H1 (cell line): Measurements from ENCODE around the gene PPP1R27. TPM values are rescaled to one million over a fixed set of nuclear protein-coding genes. Genes with fewer than 3 reads are reported as not detected.

ENCODE experiments used
- CTCF ChIA-PET: fragments of 300-600 bp; sonication (Branson Sonifier 250); formaldehyde crosslinking; loops from one replicate; lab custom pipeline; 2021; ENCODE audit not compliant: partially characterized antibody; lab: Charles Lee
- POLR2A ChIA-PET: fragments of 300-600 bp; sonication (Branson Sonifier 250); formaldehyde crosslinking; loops from one replicate; lab custom pipeline; 2021; ENCODE audit warnings: inconsistent platforms; ENCODE audit not compliant: partially characterized antibody; lab: Charles Lee
- DNase-seq, 2 experiments: peaks; one replicate each; pipeline versions ENCODE4 v3.0.0 to v3.0.0-alpha.2; 2010 to 2022; ENCODE audit warnings: low spot score in 2 of 2, low read depth in 1 of 2, mixed read lengths in 1 of 2
- FAIRE-seq: peaks from 2 replicates; lab custom pipeline; 2011; peaks lifted over from hg19 to GRCh38; lab: Jason Lieb, UNC
- H2AFZ ChIP-seq: 2 replicates; pipeline ENCODE4 v1.8.1; 2012; ENCODE audit warnings: low read length, inconsistent platforms
- H2AK5ac ChIP-seq: 2 replicates; pipeline ENCODE4 v1.6.1; 2013; ENCODE audit warnings: low read depth, low read length
- H2BK120ac ChIP-seq: replicated peaks from 2 replicates; pipeline ENCODE3; 2013; ENCODE audit warnings: low read depth, low read length, inconsistent platforms
- H2BK12ac ChIP-seq: 2 replicates; pipeline ENCODE4 v1.6.1; 2013; ENCODE audit warnings: low read depth, low read length
- H2BK15ac ChIP-seq: 2 replicates; pipeline ENCODE4 v1.6.1; 2013; ENCODE audit warnings: low read length
- H2BK20ac ChIP-seq: 2 replicates; pipeline ENCODE4 v1.6.1; 2013; ENCODE audit warnings: low read length
- H2BK5ac ChIP-seq: 2 replicates; pipeline ENCODE4 v1.6.1; 2013; ENCODE audit warnings: low read depth, low read length
- H3K14ac ChIP-seq: 2 replicates; pipeline ENCODE4 v1.6.1; 2013; ENCODE audit warnings: inconsistent platforms; ENCODE audit not compliant: insufficient read length
- H3K18ac ChIP-seq: 2 replicates; pipeline ENCODE4 v1.6.1; 2013; ENCODE audit warnings: low read length; ENCODE audit errors: extremely low read depth
- H3K23ac ChIP-seq: 2 replicates; pipeline ENCODE4 v1.6.1; 2013; ENCODE audit warnings: inconsistent platforms; ENCODE audit not compliant: insufficient read length
- H3K23me2 ChIP-seq: 2 replicates; pipeline ENCODE4 v1.6.1; 2013; ENCODE audit warnings: low read depth, low read length
- H3K27ac ChIP-seq: 2 replicates; pipeline ENCODE4 v1.6.1; 2011; ENCODE audit warnings: low read depth, low read length, inconsistent platforms
- H3K27me3 ChIP-seq, 4 experiments: replicated peaks in 1 of 4; 1 replicate in 1 of 4; 2 replicates in 3 of 4; pipeline versions ENCODE4 v1.6.1 to v1.8.1; 2011 to 2013; ENCODE audit warnings: low read length in 3 of 4, mild to moderate bottlenecking in 3 of 4, inconsistent platforms in 2 of 4, mixed read lengths in 2 of 4, moderate library complexity in 1 of 4; ENCODE audit not compliant: control insufficient read depth in 3 of 4, insufficient read depth in 3 of 4; ENCODE audit errors: extremely low read depth in 1 of 4
- H3K36me3 ChIP-seq, 4 experiments: 2 replicates each; pipeline versions ENCODE4 v1.6.1 to v1.8.1; 2011 to 2013; ENCODE audit warnings: mild to moderate bottlenecking in 4 of 4, low read length in 3 of 4, moderate library complexity in 2 of 4, control low read depth in 1 of 4, inconsistent platforms in 1 of 4; ENCODE audit not compliant: insufficient read depth in 4 of 4, control insufficient read depth in 2 of 4
- H3K4ac ChIP-seq: replicated peaks from 2 replicates; pipeline ENCODE3; 2013; ENCODE audit warnings: low read length, low read depth, mixed read lengths, inconsistent platforms; ENCODE audit not compliant: insufficient read length
- H3K4me1 ChIP-seq, 4 experiments: replicated peaks in 1 of 4; 1 replicate in 1 of 4; 2 replicates in 3 of 4; pipeline versions ENCODE4 v1.6.1 to v1.8.1; 2011 to 2013; ENCODE audit warnings: low read length in 3 of 4, inconsistent platforms in 2 of 4, mixed read lengths in 1 of 4; ENCODE audit not compliant: insufficient read depth in 4 of 4, control insufficient read depth in 3 of 4
- H3K4me2 ChIP-seq, 2 experiments: 2 replicates each; pipeline versions ENCODE4 v1.6.1 to v1.8.1; 2011 to 2013; ENCODE audit warnings: low read depth in 2 of 2, low read length in 2 of 2, control low read depth in 1 of 2, inconsistent platforms in 1 of 2, mild to moderate bottlenecking in 1 of 2; ENCODE audit not compliant: insufficient read depth in 1 of 2
- H3K4me3 ChIP-seq, 4 experiments: fragments of 200-600, 300-600 bp in 1 of 4; sonication (generic), shearing (Covaris generic), sonication (Bioruptor Twin) in 1 of 4; 2 replicates each; pipeline versions ENCODE4 v1.5.1 to v1.8.1; 2011 to 2016; ENCODE audit warnings: low read length in 4 of 4, low read depth in 3 of 4, control low read depth in 2 of 4, inconsistent platforms in 2 of 4, mild to moderate bottlenecking in 2 of 4, mixed read lengths in 1 of 4, moderate library complexity in 1 of 4; ENCODE audit not compliant: insufficient read depth in 2 of 4; ENCODE audit errors: extremely low read depth in 1 of 4
- H3K56ac ChIP-seq: replicated peaks from 2 replicates; pipeline ENCODE3; 2013; ENCODE audit warnings: low read depth, mild to moderate bottlenecking, mixed read lengths, low read length, inconsistent platforms; ENCODE audit not compliant: insufficient read length
- H3K79me1 ChIP-seq: 2 replicates; pipeline ENCODE4 v1.6.1; 2013; ENCODE audit warnings: low read depth, low read length, control low read depth
- H3K79me2 ChIP-seq, 2 experiments: 2 replicates each; pipeline versions ENCODE4 v1.6.1 to v1.8.1; 2012 to 2013; ENCODE audit warnings: low read length in 2 of 2, mild to moderate bottlenecking in 2 of 2, inconsistent platforms in 1 of 2; ENCODE audit not compliant: insufficient read depth in 2 of 2, control insufficient read depth in 1 of 2
- H3K9ac ChIP-seq, 4 experiments: replicated peaks in 1 of 4; 1 replicate in 1 of 4; 2 replicates in 3 of 4; pipeline versions ENCODE4 v1.6.1 to v1.8.1; 2011 to 2013; ENCODE audit warnings: low read depth in 3 of 4, low read length in 3 of 4, control low read depth in 2 of 4, mild to moderate bottlenecking in 2 of 4, moderate library complexity in 2 of 4, inconsistent platforms in 1 of 4; ENCODE audit errors: extremely low read depth in 1 of 4
- H3K9me3 ChIP-seq, 2 experiments: 2 replicates each; pipeline versions ENCODE4 v1.6.1 to v1.8.1; 2012 to 2013; ENCODE audit warnings: mild to moderate bottlenecking in 2 of 2, moderate library complexity in 2 of 2, control low read depth in 1 of 2, inconsistent platforms in 1 of 2, low read depth in 1 of 2, low read length in 1 of 2, mixed read lengths in 1 of 2; ENCODE audit not compliant: insufficient read depth in 2 of 2
- H4K20me1 ChIP-seq, 2 experiments: replicated peaks in 1 of 2; 2 replicates each; pipeline versions ENCODE3 to v1.8.1; 2011 to 2013; ENCODE audit warnings: inconsistent platforms in 2 of 2, low read length in 2 of 2, mild to moderate bottlenecking in 1 of 2; ENCODE audit not compliant: insufficient read depth in 2 of 2, control insufficient read depth in 1 of 2
- H4K5ac ChIP-seq: 2 replicates; pipeline ENCODE4 v1.6.1; 2013; ENCODE audit warnings: low read length, low read depth, mixed read lengths, inconsistent platforms; ENCODE audit not compliant: insufficient read length
- H4K8ac ChIP-seq: 2 replicates; pipeline ENCODE4 v1.8.0; 2013; ENCODE audit warnings: mild to moderate bottlenecking, moderate library complexity, low read length, inconsistent platforms; ENCODE audit not compliant: insufficient read depth; ENCODE audit errors: extremely low read depth
- H4K91ac ChIP-seq: replicated peaks from 2 replicates; pipeline ENCODE3; 2013; ENCODE audit warnings: low read length, mixed read lengths, inconsistent platforms; ENCODE audit not compliant: insufficient read length
- ASH2L ChIP-seq: fragments of 200-600, 300-600 bp; sonication (generic); IDR thresholded peaks from one replicate; pipeline ENCODE4 v1.7.1; 2017; ENCODE audit warnings: low read length
- CEBPB ChIP-seq: IDR thresholded peaks from 2 replicates; pipeline ENCODE4 v1.6.1; 2012; ENCODE audit warnings: low read depth, low read length
- CTBP2 ChIP-seq: IDR thresholded peaks from 2 replicates; pipeline ENCODE4 v1.7.0; 2011; ENCODE audit warnings: borderline replicate concordance, mild to moderate bottlenecking, moderate library complexity, mixed read lengths, low read length; ENCODE audit not compliant: insufficient read depth, insufficient read length
- EGR1 ChIP-seq: IDR thresholded peaks from 2 replicates; pipeline ENCODE4 v1.6.1; 2011; ENCODE audit warnings: low read depth, low read length, borderline replicate concordance
- EP300 ChIP-seq, 2 experiments: IDR thresholded peaks; 1 replicate in 1 of 2; 2 replicates in 1 of 2; pipeline ENCODE4 v1.6.1; 2011 to 2012; ENCODE audit warnings: low read depth in 2 of 2, low read length in 2 of 2, mild to moderate bottlenecking in 2 of 2, borderline replicate concordance in 1 of 2, inconsistent platforms in 1 of 2, moderate library complexity in 1 of 2
- NRF1 ChIP-seq: IDR thresholded peaks from 2 replicates; pipeline ENCODE4 v1.6.1; 2011; ENCODE audit warnings: mild to moderate bottlenecking, low read depth, low read length, improper control_type of control experiment
- RAD21 ChIP-seq, 2 experiments: IDR thresholded peaks in 1 of 2; conservative IDR thresholded peaks in 1 of 2; 2 replicates each; pipeline ENCODE4 v1.6.1; 2011; ENCODE audit warnings: low read depth in 2 of 2, low read length in 2 of 2, improper control_type of control experiment in 1 of 2, inconsistent platforms in 1 of 2, mild to moderate bottlenecking in 1 of 2, moderate library complexity in 1 of 2
- SIRT6 ChIP-seq: IDR thresholded peaks from one replicate; pipeline ENCODE4 v1.7.1; 2012; ENCODE audit warnings: low read length, inconsistent platforms
- SIX5 ChIP-seq: IDR thresholded peaks from 2 replicates; pipeline ENCODE4 v1.6.1; 2011; ENCODE audit warnings: mild to moderate bottlenecking, low read depth, low read length
- SP2 ChIP-seq: IDR thresholded peaks from 2 replicates; pipeline ENCODE4 v1.6.1; 2012; ENCODE audit warnings: mild to moderate bottlenecking, low read length, inconsistent platforms
- TAF7 ChIP-seq: optimal IDR thresholded peaks from 2 replicates; pipeline ENCODE3; 2011; ENCODE audit warnings: low read depth, mild to moderate bottlenecking, inconsistent platforms, low read length, moderate library complexity, borderline replicate concordance
- TBP ChIP-seq: IDR thresholded peaks from 2 replicates; pipeline ENCODE4 v1.6.1; 2011; ENCODE audit warnings: low read depth, low read length, improper control_type of control experiment
- YY1 ChIP-seq: IDR thresholded peaks from 2 replicates; pipeline ENCODE4 v1.6.1; 2011; ENCODE audit warnings: low read depth, mild to moderate bottlenecking, low read length
- WGBS, 2 experiments: shearing (Covaris generic) in 1 of 2; methylation state at CpG; one replicate each; pipeline versions ENCODE4 v1.1.6 to v1.1.7; 2013 to 2015; ENCODE audit warnings: low lambda C conversion rate in 2 of 2, mixed read lengths in 2 of 2, inconsistent platforms in 1 of 2, low coverage in 1 of 2, missing lambda C conversion rate in 1 of 2; ENCODE audit not compliant: insufficient replicate concordance in 2 of 2, insufficient coverage in 1 of 2, insufficient read length in 1 of 2; ENCODE audit errors: extremely low coverage in 1 of 2, missing lambda C conversion rate in 1 of 2; 5-methylcytosine and 5-hydroxymethylcytosine counted together
- polyA plus RNA-seq, 7 experiments: library from polyadenylated mRNA; depleted of rRNA in 3 of 7; stranded (reverse) in 5 of 7; unstranded in 2 of 7; fragments of >200 nt in 5 of 7; fragments of 200-250 nt in 2 of 7; gene quantifications; 1 replicate in 5 of 7; 2 replicates in 1 of 7; 4 replicates in 1 of 7; pipeline versions ENCODE4 v1.2.1 to v1.2.3, GENCODE V29; 2011 to 2013; ENCODE audit warnings: missing spikeins in 2 of 7, mixed read lengths in 2 of 7
- total RNA-seq: library from RNA; stranded (reverse); fragmentation: NEBNext Ultra II Directional; extraction: Animal tissue kit (Norgen Biotek cat#: 25700); gene quantifications from 2 replicates; pipeline ENCODE4 v1.2.1, GENCODE V29; 2021

PPP1R27 gene
- total and polyA plus RNA-seq, 2 of the 8 experiments (the other 6 are each of a cell fraction or from before 2014, with no cell fraction given) = 0.27 TPM; not detected in 1

DNA sequence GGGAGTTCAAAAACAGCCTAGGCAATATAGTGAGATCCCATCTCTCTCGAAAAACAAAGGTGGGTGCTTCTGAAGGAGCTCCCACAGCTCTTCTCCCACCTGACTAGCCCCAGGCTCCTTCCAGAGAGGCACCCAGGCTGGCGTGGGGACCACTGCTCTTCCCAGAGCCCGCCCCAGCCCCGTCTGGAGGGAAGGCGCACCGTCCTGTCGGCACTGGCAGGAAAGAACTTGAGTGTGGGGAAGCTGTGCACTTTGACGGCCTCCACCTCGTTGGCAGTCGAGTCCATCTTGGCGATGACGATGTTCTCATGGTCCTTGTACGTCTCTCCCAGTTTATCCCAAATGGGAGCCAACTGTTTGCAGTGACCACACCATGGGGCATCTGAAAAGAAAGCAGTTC is 10.5 kb upstream of the PPP1R27 start:
- Histone ChIP-seq H2AK5ac (no peak overlapping the region), H3K27ac (no peak overlapping the region), H3K9ac (no peak overlapping the region), H2AFZ (no peak overlapping the region), H3K14ac (no peak overlapping the region), H3K4me3 (no peak overlapping the region), H2BK5ac (no peak overlapping the region), H4K5ac (no peak overlapping the region), H3K9me3 (no peaks in the 10 kb centered on the region), H4K8ac (no peak overlapping the region), H3K4ac (no peak overlapping the region), H2BK20ac (no peak overlapping the region), H4K20me1 (peaks cover 2 to 13% of the 10 kb centered on the region in 2 experiments), H3K4me2 (no peak overlapping the region), H2BK15ac (no peak overlapping the region), H3K23ac (no peak overlapping the region), H3K18ac (no peak overlapping the region), H3K36me3 (peaks cover 12 to 50% (median 34%) of the 10 kb centered on the region in 4 experiments), H3K79me2 (no peaks in the 10 kb centered on the region), H3K23me2 (no peaks in the 10 kb centered on the region), H3K56ac (no peak overlapping the region), H4K91ac (no peak overlapping the region), H2BK12ac (no peak overlapping the region), H3K79me1 (no peaks in the 10 kb centered on the region), H3K27me3 (no peaks in the 10 kb centered on the region; a peak in 2 of 7 replicates), H2BK120ac (no peak overlapping the region), H3K4me1 (peaks cover 0 to 3% (median 0%) of the 10 kb centered on the region in 4 experiments; a peak in 2 of 7 replicates)
- no peak for DNase-seq
- ChIA-PET POLR2A (interaction anchor here (0.6 to 5.7 kb wide), 5 partner anchors 10 to 174 kb away, joined by 3 to 37 read pairs (median 3); partner anchors contain the start of genes ARL16, HGS, MCRIP1 and PPP1R27), CTCF (interaction anchor here (0.9 to 1.9 kb wide), 2 partner anchors 20 to 76 kb away, joined by 3 to 6 read pairs; no protein-coding TSS in a partner anchor)
- 87% methylated on average over 13 of the region's 13 CpGs; no CpG with 5 or more reads in 1 of the 2 experiments for WGBS, 2 experiments
- FAIRE-seq = no peak
- TF ChIP-seq ASH2L (no peak), SP2 (no peak), TBP (no peak), EGR1 (no peak), TAF7 (no peak), EP300 (IDR thresholded peaks at IDR 0.05; ENCODE audit: borderline replicate concordance in 1 of 2, low read depth in 2 of 2, low read length in 2 of 2) (no peak), YY1 (no peak), CTBP2 (no peak), SIX5 (no peak), RAD21 (IDR thresholded peaks at IDR 0.05 in 1 of 2, conservative IDR thresholded peaks at IDR 0.05 in 1 of 2; ENCODE audit: low read depth in 2 of 2, low read length in 2 of 2) (no peak), NRF1 (no peak), CEBPB (no peak), SIRT6 (no peak)
